CD4-positive, alpha-beta T cell (primary cell): ENCODE results near the gene TRIM49. TPM values are rescaled to one million over a fixed set of nuclear protein-coding genes. Genes with fewer than 3 reads are reported as not detected.
"Not testable (repeated sequence)": the region's sequence is repeated elsewhere in the genome, so short reads cannot be mapped to it uniquely, and the experiment has no call there.

Experiments
- ATAC-seq: fragments of 200-7000 bp; cut with Tn5 transposase; one replicate; pipeline ENCODE4 v1.10.0; 2022; ENCODE audit warnings: mild to moderate bottlenecking; ENCODE audit not compliant: poor library complexity
- CTCF ChIA-PET: fragments of 350-600 bp; sonication (Branson Sonifier 250); formaldehyde crosslinking; loops from one replicate; lab custom pipeline; 2021; ENCODE audit warnings: antibody characterized with exemption, inconsistent platforms; lab: Charles Lee
- POLR2A ChIA-PET: fragments of 350-600 bp; sonication (Branson Sonifier 250); formaldehyde crosslinking; loops from one replicate; lab custom pipeline; 2021; ENCODE audit warnings: antibody characterized with exemption, inconsistent platforms; lab: Charles Lee
- DNase-seq, 14 experiments: peaks; one replicate each; pipeline ENCODE4 v3.0.0-alpha.2; 2013 to 2020; ENCODE audit warnings: mixed read lengths in 2 of 14
- H3K27ac ChIP-seq, 2 donors: one replicate each; pipeline versions ENCODE4 v1.5.1 to v1.7.0; 2013; ENCODE audit warnings: low read length in 2 of 2, low read depth in 1 of 2, mild to moderate bottlenecking in 1 of 2
- H3K27me3 ChIP-seq, 2 experiments: 1 replicate in 1 of 2; 2 replicates in 1 of 2; pipeline versions ENCODE4 v1.6.1 to v1.7.0; 2013; ENCODE audit warnings: low read length in 2 of 2, control low read depth in 1 of 2, mild to moderate bottlenecking in 1 of 2, moderate library complexity in 1 of 2; ENCODE audit not compliant: insufficient read depth in 2 of 2, control insufficient read depth in 1 of 2
- H3K36me3 ChIP-seq: one replicate; pipeline ENCODE4 v1.6.1; 2013; ENCODE audit warnings: low read length, control low read depth; ENCODE audit not compliant: insufficient read depth
- H3K4me1 ChIP-seq: one replicate; pipeline ENCODE4 v1.6.1; 2013; ENCODE audit warnings: low read length, control low read depth; ENCODE audit not compliant: insufficient read depth
- H3K4me3 ChIP-seq: one replicate; pipeline ENCODE4 v1.5.1; 2013; ENCODE audit warnings: mild to moderate bottlenecking, low read length, moderate library complexity
- H3K9me3 ChIP-seq, 2 experiments: 1 replicate in 1 of 2; 2 replicates in 1 of 2; pipeline versions ENCODE4 v1.6.1 to v1.7.0; 2013; ENCODE audit warnings: low read length in 2 of 2, mild to moderate bottlenecking in 2 of 2, control low read depth in 1 of 2, moderate library complexity in 1 of 2; ENCODE audit not compliant: control insufficient read depth in 1 of 2, insufficient read depth in 1 of 2
- H3K27ac Mint-ChIP-seq: one replicate; pipeline ENCODE4 v1.8.0; 2020; ENCODE audit warnings: mixed read lengths
- H3K27me3 Mint-ChIP-seq: one replicate; pipeline ENCODE4 v1.8.0; 2021; ENCODE audit warnings: mixed read lengths
- H3K36me3 Mint-ChIP-seq: one replicate; pipeline ENCODE4 v1.8.0; 2021; ENCODE audit warnings: low read depth, mixed read lengths
- H3K4me1 Mint-ChIP-seq: one replicate; pipeline ENCODE4 v1.8.0; 2021; ENCODE audit warnings: low read depth, mixed read lengths
- H3K4me3 Mint-ChIP-seq: one replicate; pipeline ENCODE4 v1.8.0; 2020; ENCODE audit warnings: mild to moderate bottlenecking, mixed read lengths
- H3K9me3 Mint-ChIP-seq: one replicate; pipeline ENCODE4 v1.8.0; 2020; ENCODE audit warnings: mixed read lengths
- intact Hi-C, 2 experiments: fragments of 100-400 bp; cut with DNase I in 1 of 2; cut with micrococcal nuclease in 1 of 2; formaldehyde crosslinking; loops; one replicate each; pipeline versions ENCODE4 v1.15.1 to v1.9.0; 2023 to 2025; cut with DNase I, micrococcal nuclease
- polyA plus RNA-seq, 2 donors: library from polyadenylated mRNA; unstranded; fragments of 120-200 nt; gene quantifications; one replicate each; pipeline ENCODE4 v1.2.1, GENCODE V29; 2013
- total RNA-seq, 174 experiments: library from RNA in 2 of 174; stranded (reverse) in 2 of 174; gene quantifications; one replicate each; pipeline ENCODE4 v1.2.3 and lab custom pipeline; 2021 to 2026

Gene TRIM49
- total RNA-seq (not detected), total RNA-seq (lab: John Stamatoyannopoulos, UW) (0 to 0.09 (median 0) reads per million in 172 experiments)
- not detected for polyA plus RNA-seq (2013, experiment 1 of 2)
- polyA plus RNA-seq (2013, experiment 2 of 2), result not detected

- intact Hi-C loops, CTCF ChIA-PET, H3K27me3 ChIP-seq, ATAC-seq, H3K4me1 ChIP-seq, H3K36me3 ChIP-seq, DNase-seq, H3K4me3 ChIP-seq, H3K9me3 ChIP-seq, H3K27ac Mint-ChIP-seq, H3K4me1 Mint-ChIP-seq, H3K4me3 Mint-ChIP-seq, H3K27me3 Mint-ChIP-seq, POLR2A ChIA-PET, H3K9me3 Mint-ChIP-seq, H3K36me3 Mint-ChIP-seq, H3K27ac ChIP-seq: not testable (repeated sequence)
Measured at GRCh38 chr11:89808475-89808874, at the start of gene TRIM49. Gene TRIM49, minus strand, starts transcription at chr11:89808575. Its CDS starts 4,106 bp downstream, at chr11:89804469.

GRCh38 chr11:89826694-89827093 is 18.3 kb upstream of the TRIM49 start:
- H3K9me3 ChIP-seq, H3K4me3 Mint-ChIP-seq, intact Hi-C loops, H3K4me3 ChIP-seq, ATAC-seq, CTCF ChIA-PET, POLR2A ChIA-PET, H3K27ac Mint-ChIP-seq, H3K4me1 Mint-ChIP-seq, H3K27me3 Mint-ChIP-seq, H3K4me1 ChIP-seq, DNase-seq, H3K36me3 ChIP-seq, H3K36me3 Mint-ChIP-seq, H3K27me3 ChIP-seq, H3K9me3 Mint-ChIP-seq, H3K27ac ChIP-seq: not testable (repeated sequence)

- not testable (repeated sequence) for ATAC-seq, H3K27me3 Mint-ChIP-seq
Measured at GRCh38 chr11:89820008-89820407, 11.6 kb upstream of the TRIM49 start.

GRCh38 chr11:89813535-89813934 is 5.2 kb upstream of the TRIM49 start:
- H3K36me3 Mint-ChIP-seq, intact Hi-C loops, H3K36me3 ChIP-seq, H3K4me3 ChIP-seq, CTCF ChIA-PET, POLR2A ChIA-PET, H3K4me1 Mint-ChIP-seq, H3K9me3 Mint-ChIP-seq, DNase-seq, ATAC-seq, H3K27ac ChIP-seq, H3K27me3 ChIP-seq, H3K27ac Mint-ChIP-seq, H3K4me1 ChIP-seq, H3K4me3 Mint-ChIP-seq, H3K9me3 ChIP-seq, H3K27me3 Mint-ChIP-seq: not testable (repeated sequence)

More at GRCh38 chr11:89820008-89820407, 11.6 kb upstream of the TRIM49 start:
- H3K27ac ChIP-seq, H3K4me1 ChIP-seq, DNase-seq, intact Hi-C loops, H3K36me3 ChIP-seq, H3K27me3 ChIP-seq, H3K4me3 ChIP-seq, H3K9me3 Mint-ChIP-seq, H3K36me3 Mint-ChIP-seq, H3K9me3 ChIP-seq, H3K27ac Mint-ChIP-seq, CTCF ChIA-PET, H3K4me3 Mint-ChIP-seq, POLR2A ChIA-PET, H3K4me1 Mint-ChIP-seq: not testable (repeated sequence)

GRCh38 chr11:89787506-89788063 is 20.8 kb downstream of the TRIM49 start:
- H3K4me3 ChIP-seq, H3K27ac ChIP-seq, H3K4me1 ChIP-seq, DNase-seq, H3K9me3 Mint-ChIP-seq, H3K27ac Mint-ChIP-seq, ATAC-seq, intact Hi-C loops, POLR2A ChIA-PET, H3K36me3 ChIP-seq, H3K4me3 Mint-ChIP-seq, H3K27me3 Mint-ChIP-seq, H3K36me3 Mint-ChIP-seq, H3K9me3 ChIP-seq, H3K27me3 ChIP-seq, H3K4me1 Mint-ChIP-seq, CTCF ChIA-PET: not testable (repeated sequence)

GRCh38 chr11:89785726-89786125 is 22.6 kb downstream of the TRIM49 start:
- H3K9me3 ChIP-seq, H3K36me3 Mint-ChIP-seq, CTCF ChIA-PET, H3K4me3 ChIP-seq, H3K9me3 Mint-ChIP-seq, H3K27ac Mint-ChIP-seq, H3K4me3 Mint-ChIP-seq, H3K27me3 Mint-ChIP-seq, H3K4me1 Mint-ChIP-seq, H3K4me1 ChIP-seq, POLR2A ChIA-PET, intact Hi-C loops, H3K36me3 ChIP-seq, DNase-seq, ATAC-seq, H3K27ac ChIP-seq, H3K27me3 ChIP-seq: not testable (repeated sequence)

- intact Hi-C loops, H3K4me1 ChIP-seq, ATAC-seq, POLR2A ChIA-PET, H3K4me3 ChIP-seq, H3K27me3 Mint-ChIP-seq, H3K4me1 Mint-ChIP-seq, H3K27ac Mint-ChIP-seq, H3K36me3 ChIP-seq, H3K27ac ChIP-seq, H3K27me3 ChIP-seq, DNase-seq, H3K4me3 Mint-ChIP-seq, H3K9me3 Mint-ChIP-seq, CTCF ChIA-PET, H3K36me3 Mint-ChIP-seq, H3K9me3 ChIP-seq: not testable (repeated sequence)
Measured at GRCh38 chr11:89750822-89751221, 57.6 kb downstream of the TRIM49 start.
